KMS-11 (cell line): Measurements from ENCODE around the gene SLC25A25.

Source experiments
- H2AFZ ChIP-seq: fragments of 200-600 bp; sonication (generic); 2 replicates; pipeline ENCODE4 v1.6.1; 2016; ENCODE audit warnings: antibody characterized with exemption, mixed run types, low read depth
- H3K27ac ChIP-seq: fragments of 200-600 bp; sonication (generic); 2 replicates; pipeline ENCODE4 v1.6.1; 2016; ENCODE audit warnings: mild to moderate bottlenecking, mixed run types
- H3K27me3 ChIP-seq: fragments of 200-600 bp; sonication (generic); 2 replicates; pipeline ENCODE4 v1.6.1; 2017; ENCODE audit warnings: mild to moderate bottlenecking, low read depth, mixed run types, moderate library complexity; ENCODE audit not compliant: insufficient read depth
- H3K36me3 ChIP-seq: fragments of 200-600 bp; sonication (generic); 2 replicates; pipeline ENCODE4 v1.6.1; 2017; ENCODE audit warnings: mild to moderate bottlenecking, mixed run types; ENCODE audit not compliant: insufficient read depth
- H3K4me1 ChIP-seq: fragments of 200-600 bp; sonication (generic); 2 replicates; pipeline ENCODE4 v1.6.1; 2016; ENCODE audit warnings: mild to moderate bottlenecking, low read depth, mixed run types; ENCODE audit not compliant: poor library complexity, severe bottlenecking
- H3K4me2 ChIP-seq: fragments of 200-600 bp; sonication (generic); 2 replicates; pipeline ENCODE4 v1.7.0; 2016; ENCODE audit warnings: mild to moderate bottlenecking, mixed run types
- H3K4me3 ChIP-seq: fragments of 200-600 bp; sonication (generic); IDR thresholded peaks from 2 replicates; pipeline ENCODE4 v1.6.1; 2017; ENCODE audit warnings: low read depth, low read length, mixed read lengths; ENCODE audit not compliant: insufficient read depth
- H3K79me2 ChIP-seq: fragments of 200-600 bp; sonication (generic); 2 replicates; pipeline ENCODE4 v1.6.1; 2016; ENCODE audit warnings: low read depth, mixed run types; ENCODE audit not compliant: insufficient read depth
- H3K9ac ChIP-seq: fragments of 200-600 bp; sonication (generic); 2 replicates; pipeline ENCODE4 v1.6.1; 2016; ENCODE audit warnings: mild to moderate bottlenecking, mixed run types
- H4K20me1 ChIP-seq: fragments of 200-600 bp; sonication (generic); 2 replicates; pipeline ENCODE4 v1.6.1; 2016; ENCODE audit warnings: mild to moderate bottlenecking, mixed run types; ENCODE audit not compliant: insufficient read depth
- CTCF ChIP-seq: fragments of 200-600 bp; sonication (generic); conservative IDR thresholded peaks from 2 replicates; pipeline ENCODE4 v1.6.1; 2017; ENCODE audit warnings: low read depth, mild to moderate bottlenecking, antibody characterized with exemption, low read length, moderate library complexity, mixed read lengths

Gene SLC25A25

GRCh38 chr9:128062846-128063831, 4.9 kb upstream of the SLC25A25 start:
- no peaks in the 10 kb centered on the region for H3K36me3 ChIP-seq
- H3K79me2 ChIP-seq, result peaks cover 10% of the 10 kb centered on the region; the same call in 1 of the 2 replicates
- no peak overlapping the region for H3K9ac ChIP-seq
- no peak overlapping the region for H3K4me2 ChIP-seq
- no peak overlapping the region for H2AFZ ChIP-seq
- TF ChIP-seq CTCF, result no peak
- H4K20me1 ChIP-seq, result no peaks in the 10 kb centered on the region
- H3K27me3 ChIP-seq, result no peaks in the 10 kb centered on the region
- H3K27ac ChIP-seq, result no peak overlapping the region
- no peak overlapping the region for H3K4me3 ChIP-seq
- H3K4me1 ChIP-seq, result peaks cover 31% of the 10 kb centered on the region

- H3K36me3 ChIP-seq, result no peaks in the 10 kb centered on the region
- no peak for TF ChIP-seq CTCF
- H3K4me2 ChIP-seq, result peak overlapping the region; percentile 90
- H3K9ac ChIP-seq, result no peak overlapping the region
- no peaks in the 10 kb centered on the region for H3K27me3 ChIP-seq
- H2AFZ ChIP-seq, result no peak overlapping the region
- H3K79me2 ChIP-seq, result peaks cover 40% of the 10 kb centered on the region
- H3K4me3 ChIP-seq, result peak overlapping the region; percentile 35
- H4K20me1 ChIP-seq, result no peaks in the 10 kb centered on the region
- H3K4me1 ChIP-seq, result peaks cover 39% of the 10 kb centered on the region
- peak overlapping the region; percentile 68; the same call in 1 of the 2 replicates for H3K27ac ChIP-seq
Measured at GRCh38 chr9:128065907-128066712, 1.9 kb upstream of the SLC25A25 start.

GRCh38 chr9:128066713-128067644, 1.1 kb upstream of the SLC25A25 start, which contains the start of gene NAIF1:
Gene NAIF1 (minus strand): TSS chr9:128067320. CDS start chr9:128067101, 219 bp downstream.
- TF ChIP-seq CTCF, result no peak
- peaks cover 42% of the 10 kb centered on the region for H3K4me1 ChIP-seq

More at GRCh38 chr9:128066713-128067644, 1.1 kb upstream of the SLC25A25 start, which contains the start of gene NAIF1:
- H2AFZ ChIP-seq, result peak within 1 kb of the TSS; percentile 50
- peaks cover 48% of the 10 kb centered on the region for H3K79me2 ChIP-seq
- H3K36me3 ChIP-seq, result no peaks in the 10 kb centered on the region
- peak within 1 kb of the TSS; percentile 60 for H3K9ac ChIP-seq
- H3K27ac ChIP-seq, result peak within 1 kb of the TSS; percentile 71
- H3K27me3 ChIP-seq, result no peaks in the 10 kb centered on the region
- H4K20me1 ChIP-seq, result no peaks in the 10 kb centered on the region
- peak within 1 kb of the TSS; percentile 90 for H3K4me2 ChIP-seq
- H3K4me3 ChIP-seq, result peak within 1 kb of the TSS; percentile 35
